ENCODE measurements around the gene ISOC1. TPM values are rescaled to one million over a fixed set of nuclear protein-coding genes. Genes with fewer than 3 reads are reported as not detected.

ISOC1 gene
- total RNA-seq, 1 experiment from 2014 or later, result 25.7 TPM

DNA sequence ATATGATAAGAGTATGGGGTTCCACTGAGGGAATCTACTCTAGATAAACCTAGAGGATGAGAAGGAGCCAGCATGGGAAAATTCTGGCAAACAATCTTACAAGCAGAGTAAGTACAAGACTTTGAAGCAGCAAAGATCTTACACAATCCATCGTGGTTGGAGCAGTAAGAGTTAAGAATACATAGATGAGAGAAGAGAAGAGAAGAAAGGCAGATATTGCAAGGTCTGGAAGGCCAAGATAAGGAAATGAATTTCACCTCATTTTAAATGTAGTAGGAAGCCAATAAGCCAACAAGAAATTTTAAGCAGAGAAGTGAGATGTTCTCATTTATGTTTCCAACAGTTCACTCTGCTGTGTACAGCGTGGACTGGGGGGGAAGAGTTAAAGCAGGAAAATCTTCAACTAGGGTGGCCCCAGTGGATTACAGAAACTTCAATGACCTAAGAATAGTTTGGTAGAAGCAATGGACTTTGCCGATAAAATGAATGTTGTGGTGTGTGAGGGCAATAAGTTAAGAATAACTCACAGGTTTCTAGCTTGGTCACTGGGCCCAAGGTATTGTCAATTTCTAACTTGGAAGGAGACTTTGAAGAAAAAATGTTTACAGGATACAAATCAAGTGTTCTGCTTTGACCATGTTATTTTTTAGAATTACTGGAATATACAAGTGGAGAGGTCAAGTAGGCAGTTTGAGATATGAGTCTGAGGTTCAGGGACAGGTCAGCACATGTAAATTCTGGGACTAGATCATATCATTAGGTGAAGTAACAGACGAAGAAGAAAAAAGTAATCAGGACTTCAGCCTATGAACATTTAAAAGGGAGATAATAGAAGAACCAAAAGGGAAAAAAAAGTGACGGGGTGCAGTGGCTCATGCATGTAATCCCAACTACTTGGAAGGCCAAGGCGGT lies 12.1 kb upstream of the ISOC1 start:
- intact Hi-C loops (cut with micrococcal nuclease; ENCODE audit: unreplicated experiment) (no loop called here), in situ Hi-C loops (cut with HindIII; ENCODE audit: low pct_unique_long_range_greater_than_20kb, low sequenced_read_pairs) (no loop called here)
- ChIA-PET CTCF (no interaction called here), POLR2A (no interaction called here)
- DNase-seq (ENCODE audit: low read depth, low spot score), result no peak
- no TSS peak for BruUV-seq (replicated peaks)
- no peaks in the 10 kb centered on the region for H3K27me3 ChIP-seq (ENCODE audit: control insufficient read depth, insufficient read depth, low read length)
- no peak for ATAC-seq
- no peaks in the 10 kb centered on the region for H3K4me1 ChIP-seq (ENCODE audit: control insufficient read depth, insufficient read depth, low read length)
- no peaks in the 10 kb centered on the region for H3K36me3 ChIP-seq (ENCODE audit: control insufficient read depth, insufficient read depth, low read length)
- no peak overlapping the region for H3K4me3 ChIP-seq (ENCODE audit: low read depth in 2 of 2, low read length in 2 of 2)
- TF ChIP-seq, protein P1, sequence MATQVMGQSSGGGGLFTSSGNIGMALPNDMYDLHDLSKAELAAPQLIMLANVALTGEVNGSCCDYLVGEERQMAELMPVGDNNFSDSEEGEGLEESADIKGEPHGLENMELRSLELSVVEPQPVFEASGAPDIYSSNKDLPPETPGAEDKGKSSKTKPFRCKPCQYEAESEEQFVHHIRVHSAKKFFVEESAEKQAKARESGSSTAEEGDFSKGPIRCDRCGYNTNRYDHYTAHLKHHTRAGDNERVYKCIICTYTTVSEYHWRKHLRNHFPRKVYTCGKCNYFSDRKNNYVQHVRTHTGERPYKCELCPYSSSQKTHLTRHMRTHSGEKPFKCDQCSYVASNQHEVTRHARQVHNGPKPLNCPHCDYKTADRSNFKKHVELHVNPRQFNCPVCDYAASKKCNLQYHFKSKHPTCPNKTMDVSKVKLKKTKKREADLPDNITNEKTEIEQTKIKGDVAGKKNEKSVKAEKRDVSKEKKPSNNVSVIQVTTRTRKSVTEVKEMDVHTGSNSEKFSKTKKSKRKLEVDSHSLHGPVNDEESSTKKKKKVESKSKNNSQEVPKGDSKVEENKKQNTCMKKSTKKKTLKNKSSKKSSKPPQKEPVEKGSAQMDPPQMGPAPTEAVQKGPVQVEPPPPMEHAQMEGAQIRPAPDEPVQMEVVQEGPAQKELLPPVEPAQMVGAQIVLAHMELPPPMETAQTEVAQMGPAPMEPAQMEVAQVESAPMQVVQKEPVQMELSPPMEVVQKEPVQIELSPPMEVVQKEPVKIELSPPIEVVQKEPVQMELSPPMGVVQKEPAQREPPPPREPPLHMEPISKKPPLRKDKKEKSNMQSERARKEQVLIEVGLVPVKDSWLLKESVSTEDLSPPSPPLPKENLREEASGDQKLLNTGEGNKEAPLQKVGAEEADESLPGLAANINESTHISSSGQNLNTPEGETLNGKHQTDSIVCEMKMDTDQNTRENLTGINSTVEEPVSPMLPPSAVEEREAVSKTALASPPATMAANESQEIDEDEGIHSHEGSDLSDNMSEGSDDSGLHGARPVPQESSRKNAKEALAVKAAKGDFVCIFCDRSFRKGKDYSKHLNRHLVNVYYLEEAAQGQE (IDR thresholded peaks at IDR 0.05; ENCODE audit: insufficient read depth in 1 of 2, low read depth in 2 of 2, low read length in 1 of 2), result no peak
- no peak for TF ChIP-seq TCF7L2 (IDR thresholded peaks at IDR 0.05; ENCODE audit: low read depth, low read length)
- no peak for TF ChIP-seq SIN3A (IDR thresholded peaks at IDR 0.05; ENCODE audit: borderline replicate concordance, insufficient read depth, low read depth, low read length)
- TF ChIP-seq, protein P2, sequence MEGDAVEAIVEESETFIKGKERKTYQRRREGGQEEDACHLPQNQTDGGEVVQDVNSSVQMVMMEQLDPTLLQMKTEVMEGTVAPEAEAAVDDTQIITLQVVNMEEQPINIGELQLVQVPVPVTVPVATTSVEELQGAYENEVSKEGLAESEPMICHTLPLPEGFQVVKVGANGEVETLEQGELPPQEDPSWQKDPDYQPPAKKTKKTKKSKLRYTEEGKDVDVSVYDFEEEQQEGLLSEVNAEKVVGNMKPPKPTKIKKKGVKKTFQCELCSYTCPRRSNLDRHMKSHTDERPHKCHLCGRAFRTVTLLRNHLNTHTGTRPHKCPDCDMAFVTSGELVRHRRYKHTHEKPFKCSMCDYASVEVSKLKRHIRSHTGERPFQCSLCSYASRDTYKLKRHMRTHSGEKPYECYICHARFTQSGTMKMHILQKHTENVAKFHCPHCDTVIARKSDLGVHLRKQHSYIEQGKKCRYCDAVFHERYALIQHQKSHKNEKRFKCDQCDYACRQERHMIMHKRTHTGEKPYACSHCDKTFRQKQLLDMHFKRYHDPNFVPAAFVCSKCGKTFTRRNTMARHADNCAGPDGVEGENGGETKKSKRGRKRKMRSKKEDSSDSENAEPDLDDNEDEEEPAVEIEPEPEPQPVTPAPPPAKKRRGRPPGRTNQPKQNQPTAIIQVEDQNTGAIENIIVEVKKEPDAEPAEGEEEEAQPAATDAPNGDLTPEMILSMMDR (IDR thresholded peaks at IDR 0.05), result no peak
- TF ChIP-seq POLR2AphosphoS5 (IDR thresholded peaks at IDR 0.05; ENCODE audit: low read depth, low read length), result no peak
- H3K27ac ChIP-seq (ENCODE audit: low read length), result no peak overlapping the region
- no peaks in the 10 kb centered on the region for H3K9me3 ChIP-seq (ENCODE audit: control insufficient read depth, insufficient read depth, low read depth, low read length)

DNA sequence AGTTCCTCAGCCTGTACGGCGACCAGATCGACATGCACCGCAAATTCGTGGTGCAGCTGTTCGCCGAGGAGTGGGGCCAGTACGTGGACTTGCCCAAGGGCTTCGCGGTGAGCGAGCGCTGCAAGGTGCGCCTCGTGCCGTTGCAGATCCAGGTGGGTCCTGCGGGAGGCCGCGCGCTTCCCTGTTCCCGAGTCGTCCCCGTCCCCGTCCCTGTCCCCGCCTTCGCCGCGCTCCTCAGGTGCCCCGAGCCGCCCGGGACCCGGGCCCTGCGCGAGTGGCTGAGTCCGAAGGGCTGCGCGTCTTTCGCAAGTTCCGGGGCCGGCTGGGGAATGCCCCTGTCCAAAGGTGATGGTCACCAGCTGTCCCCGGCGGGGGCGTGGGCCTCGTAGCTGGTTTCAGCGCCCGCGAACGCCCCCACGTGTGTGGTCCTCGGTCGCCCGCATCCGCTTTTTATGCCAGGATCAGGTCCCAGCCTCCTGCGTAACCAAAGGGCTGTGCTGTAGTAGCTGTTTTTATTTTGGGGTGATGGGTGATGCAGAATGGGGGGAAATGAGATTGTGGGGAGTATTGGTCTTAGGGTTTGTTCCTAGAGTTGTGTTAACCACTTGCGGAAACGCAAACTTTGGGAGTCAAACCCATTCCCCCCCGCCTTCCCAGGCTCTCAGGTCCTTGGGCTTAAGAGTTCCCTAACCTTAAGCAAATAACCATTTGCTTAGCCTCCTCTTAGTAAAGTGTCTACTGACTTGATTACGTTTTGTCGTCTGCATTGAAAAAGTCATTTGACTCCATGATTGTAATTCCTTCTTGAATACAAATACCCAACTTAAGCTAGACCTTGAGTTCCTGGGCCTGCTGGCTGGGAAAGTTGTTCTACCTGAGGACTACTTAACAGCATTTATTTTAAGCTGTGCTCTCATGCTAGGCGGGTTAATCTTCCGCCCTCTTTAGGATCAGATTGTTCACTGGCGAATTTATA lies 663 bp downstream of the ISOC1 start:
- intact Hi-C loops (cut with micrococcal nuclease; ENCODE audit: unreplicated experiment), result no loop called here
- H3K9me3 ChIP-seq (ENCODE audit: control insufficient read depth, insufficient read depth, low read depth, low read length), result no peaks in the 10 kb centered on the region
- no peak for DNase-seq (ENCODE audit: low read depth, low spot score)
- no peaks in the 10 kb centered on the region; the same call in 1 of the 2 replicates for H3K36me3 ChIP-seq (ENCODE audit: control insufficient read depth, insufficient read depth, low read length)
- CTCF ChIA-PET, result interaction anchor here (0.6 kb wide), 1 partner anchor 16 kb away, joined by 3 read pairs; no protein-coding TSS in a partner anchor
- peak overlapping the region; percentile 77 for H3K27ac ChIP-seq (ENCODE audit: low read length)
- POLR2A ChIA-PET, result no interaction called here
- H3K4me3 ChIP-seq (ENCODE audit: low read depth in 2 of 2, low read length in 2 of 2), result peak overlapping the region; percentile 85 to 89
- BruUV-seq (replicated peaks), result no TSS peak
- in situ Hi-C loops (cut with HindIII; ENCODE audit: low pct_unique_long_range_greater_than_20kb, low sequenced_read_pairs), result no loop called here
- peak; percentile 66 for ATAC-seq
- peaks cover 8% of the 10 kb centered on the region; the same call in 1 of the 2 replicates for H3K4me1 ChIP-seq (ENCODE audit: control insufficient read depth, insufficient read depth, low read length)
- H3K27me3 ChIP-seq (ENCODE audit: control insufficient read depth, insufficient read depth, low read length), result 0 out of 2 replicates have a peak, but pooled peaks cover under 1% of the 10 kb centered on the region
- no peak for TF ChIP-seq SIN3A (IDR thresholded peaks at IDR 0.05; ENCODE audit: borderline replicate concordance, insufficient read depth, low read depth, low read length)
- TF ChIP-seq, protein P2 (IDR thresholded peaks at IDR 0.05), result peak; percentile 35
